HL-60 (cell line): ENCODE measurements around the gene TDRD1.

ENCODE experiments used
- GABPA ChIP-seq: IDR thresholded peaks from 2 replicates; pipeline ENCODE4 v1.6.1; 2012; ENCODE audit warnings: low read depth
- POLR2AphosphoS5 ChIP-seq: IDR thresholded peaks from 2 replicates; pipeline ENCODE4 v1.6.1; 2012; ENCODE audit warnings: low read depth
- TF ChIP-seq, protein P1 (sequence below): IDR thresholded peaks from 2 replicates; pipeline ENCODE4 v1.6.1; 2012; ENCODE audit warnings: low read depth; ENCODE audit not compliant: insufficient replicate concordance
- TF ChIP-seq, protein P2 (sequence below): IDR thresholded peaks from one replicate; pipeline ENCODE4 v1.5.1; 2011; ENCODE audit warnings: low read length, control low read depth, inconsistent platforms; ENCODE audit not compliant: insufficient read depth

DNA sequence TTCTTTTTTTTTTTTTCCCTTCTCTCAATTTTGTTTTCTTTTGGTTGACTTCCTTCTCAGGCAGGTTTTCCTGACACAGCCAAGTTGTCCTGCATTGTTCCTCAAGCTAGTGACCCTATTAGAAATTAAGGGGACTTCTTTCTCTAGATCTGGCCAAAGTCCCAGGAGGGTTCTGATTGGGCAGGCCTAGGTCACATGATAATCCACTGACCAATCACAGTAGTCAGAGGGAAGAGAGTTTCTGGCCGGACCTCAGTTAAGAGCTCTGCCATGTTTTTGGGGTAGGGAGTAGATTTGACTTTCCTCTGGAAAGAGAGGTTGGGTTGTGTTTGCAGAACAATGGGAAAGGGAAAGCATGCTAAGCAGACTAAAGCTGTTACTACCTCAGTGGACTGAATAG lies 76.1 kb downstream of the TDRD1 start:
- TF ChIP-seq, protein P1, sequence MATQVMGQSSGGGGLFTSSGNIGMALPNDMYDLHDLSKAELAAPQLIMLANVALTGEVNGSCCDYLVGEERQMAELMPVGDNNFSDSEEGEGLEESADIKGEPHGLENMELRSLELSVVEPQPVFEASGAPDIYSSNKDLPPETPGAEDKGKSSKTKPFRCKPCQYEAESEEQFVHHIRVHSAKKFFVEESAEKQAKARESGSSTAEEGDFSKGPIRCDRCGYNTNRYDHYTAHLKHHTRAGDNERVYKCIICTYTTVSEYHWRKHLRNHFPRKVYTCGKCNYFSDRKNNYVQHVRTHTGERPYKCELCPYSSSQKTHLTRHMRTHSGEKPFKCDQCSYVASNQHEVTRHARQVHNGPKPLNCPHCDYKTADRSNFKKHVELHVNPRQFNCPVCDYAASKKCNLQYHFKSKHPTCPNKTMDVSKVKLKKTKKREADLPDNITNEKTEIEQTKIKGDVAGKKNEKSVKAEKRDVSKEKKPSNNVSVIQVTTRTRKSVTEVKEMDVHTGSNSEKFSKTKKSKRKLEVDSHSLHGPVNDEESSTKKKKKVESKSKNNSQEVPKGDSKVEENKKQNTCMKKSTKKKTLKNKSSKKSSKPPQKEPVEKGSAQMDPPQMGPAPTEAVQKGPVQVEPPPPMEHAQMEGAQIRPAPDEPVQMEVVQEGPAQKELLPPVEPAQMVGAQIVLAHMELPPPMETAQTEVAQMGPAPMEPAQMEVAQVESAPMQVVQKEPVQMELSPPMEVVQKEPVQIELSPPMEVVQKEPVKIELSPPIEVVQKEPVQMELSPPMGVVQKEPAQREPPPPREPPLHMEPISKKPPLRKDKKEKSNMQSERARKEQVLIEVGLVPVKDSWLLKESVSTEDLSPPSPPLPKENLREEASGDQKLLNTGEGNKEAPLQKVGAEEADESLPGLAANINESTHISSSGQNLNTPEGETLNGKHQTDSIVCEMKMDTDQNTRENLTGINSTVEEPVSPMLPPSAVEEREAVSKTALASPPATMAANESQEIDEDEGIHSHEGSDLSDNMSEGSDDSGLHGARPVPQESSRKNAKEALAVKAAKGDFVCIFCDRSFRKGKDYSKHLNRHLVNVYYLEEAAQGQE, result no peak
- TF ChIP-seq, protein P2, sequence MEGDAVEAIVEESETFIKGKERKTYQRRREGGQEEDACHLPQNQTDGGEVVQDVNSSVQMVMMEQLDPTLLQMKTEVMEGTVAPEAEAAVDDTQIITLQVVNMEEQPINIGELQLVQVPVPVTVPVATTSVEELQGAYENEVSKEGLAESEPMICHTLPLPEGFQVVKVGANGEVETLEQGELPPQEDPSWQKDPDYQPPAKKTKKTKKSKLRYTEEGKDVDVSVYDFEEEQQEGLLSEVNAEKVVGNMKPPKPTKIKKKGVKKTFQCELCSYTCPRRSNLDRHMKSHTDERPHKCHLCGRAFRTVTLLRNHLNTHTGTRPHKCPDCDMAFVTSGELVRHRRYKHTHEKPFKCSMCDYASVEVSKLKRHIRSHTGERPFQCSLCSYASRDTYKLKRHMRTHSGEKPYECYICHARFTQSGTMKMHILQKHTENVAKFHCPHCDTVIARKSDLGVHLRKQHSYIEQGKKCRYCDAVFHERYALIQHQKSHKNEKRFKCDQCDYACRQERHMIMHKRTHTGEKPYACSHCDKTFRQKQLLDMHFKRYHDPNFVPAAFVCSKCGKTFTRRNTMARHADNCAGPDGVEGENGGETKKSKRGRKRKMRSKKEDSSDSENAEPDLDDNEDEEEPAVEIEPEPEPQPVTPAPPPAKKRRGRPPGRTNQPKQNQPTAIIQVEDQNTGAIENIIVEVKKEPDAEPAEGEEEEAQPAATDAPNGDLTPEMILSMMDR, result no peak
- TF ChIP-seq POLR2AphosphoS5 (no peak), GABPA (no peak)
